ENCODE measurements around the gene SPIRE2. TPM values are rescaled to one million over a fixed set of nuclear protein-coding genes. Genes with fewer than 3 reads are reported as not detected.
"Not testable (repeated sequence)": the region's sequence is repeated elsewhere in the genome, so short reads cannot be mapped to it uniquely, and the experiment has no call there.

The SPIRE2 gene
- total RNA-seq, 4 donors from 2014 or later = 0.27 to 3.6 (median 2.0) TPM

DNA sequence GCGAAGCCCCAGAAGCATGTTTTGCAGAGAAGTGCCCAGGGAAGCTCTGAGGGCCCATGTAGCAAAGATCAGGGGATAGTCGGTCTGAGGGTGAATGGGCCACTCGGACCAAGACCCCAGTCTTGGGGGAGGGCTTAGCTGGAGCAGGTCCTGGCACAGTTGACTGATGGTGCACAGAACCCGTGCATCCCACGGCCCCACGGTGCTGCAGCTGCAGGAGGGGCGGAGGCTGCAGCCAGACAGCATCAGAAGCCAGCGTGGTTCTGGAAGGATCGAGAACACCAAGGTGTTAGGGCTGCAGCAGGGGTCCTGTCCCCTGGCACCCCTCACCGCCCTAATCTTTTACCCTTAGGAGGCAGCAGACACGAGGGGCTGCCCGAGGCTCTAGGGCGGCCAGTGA, 83.9 kb downstream of the SPIRE2 start:
- TF ChIP-seq POLR2A (IDR thresholded peaks at IDR 0.05) (no peak), POLR2AphosphoS5 (IDR thresholded peaks at IDR 0.05) (no peak), EP300 (IDR thresholded peaks at IDR 0.05) (no peak)
- TF ChIP-seq, protein P1, sequence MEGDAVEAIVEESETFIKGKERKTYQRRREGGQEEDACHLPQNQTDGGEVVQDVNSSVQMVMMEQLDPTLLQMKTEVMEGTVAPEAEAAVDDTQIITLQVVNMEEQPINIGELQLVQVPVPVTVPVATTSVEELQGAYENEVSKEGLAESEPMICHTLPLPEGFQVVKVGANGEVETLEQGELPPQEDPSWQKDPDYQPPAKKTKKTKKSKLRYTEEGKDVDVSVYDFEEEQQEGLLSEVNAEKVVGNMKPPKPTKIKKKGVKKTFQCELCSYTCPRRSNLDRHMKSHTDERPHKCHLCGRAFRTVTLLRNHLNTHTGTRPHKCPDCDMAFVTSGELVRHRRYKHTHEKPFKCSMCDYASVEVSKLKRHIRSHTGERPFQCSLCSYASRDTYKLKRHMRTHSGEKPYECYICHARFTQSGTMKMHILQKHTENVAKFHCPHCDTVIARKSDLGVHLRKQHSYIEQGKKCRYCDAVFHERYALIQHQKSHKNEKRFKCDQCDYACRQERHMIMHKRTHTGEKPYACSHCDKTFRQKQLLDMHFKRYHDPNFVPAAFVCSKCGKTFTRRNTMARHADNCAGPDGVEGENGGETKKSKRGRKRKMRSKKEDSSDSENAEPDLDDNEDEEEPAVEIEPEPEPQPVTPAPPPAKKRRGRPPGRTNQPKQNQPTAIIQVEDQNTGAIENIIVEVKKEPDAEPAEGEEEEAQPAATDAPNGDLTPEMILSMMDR (IDR thresholded peaks at IDR 0.05) = no peak
- no peaks in the 10 kb centered on the region for H3K9me3 ChIP-seq
- H3K4me3 ChIP-seq = no peak overlapping the region
- no peak overlapping the region for H3K27ac ChIP-seq
- no peak for ATAC-seq
- H3K36me3 ChIP-seq = peaks cover 0 to 62% of the 10 kb centered on the region in 2 donors
- peaks cover 0 to 11% (median 6%) of the 10 kb centered on the region in 3 donors for H3K4me1 ChIP-seq
- no peaks in the 10 kb centered on the region for H3K27me3 ChIP-seq
- WGBS, 2 donors (ENCODE audit: low coverage in 1 of 2) = 79 to 92% methylated on average over 2 to 5 of the region's 13 CpGs

DNA sequence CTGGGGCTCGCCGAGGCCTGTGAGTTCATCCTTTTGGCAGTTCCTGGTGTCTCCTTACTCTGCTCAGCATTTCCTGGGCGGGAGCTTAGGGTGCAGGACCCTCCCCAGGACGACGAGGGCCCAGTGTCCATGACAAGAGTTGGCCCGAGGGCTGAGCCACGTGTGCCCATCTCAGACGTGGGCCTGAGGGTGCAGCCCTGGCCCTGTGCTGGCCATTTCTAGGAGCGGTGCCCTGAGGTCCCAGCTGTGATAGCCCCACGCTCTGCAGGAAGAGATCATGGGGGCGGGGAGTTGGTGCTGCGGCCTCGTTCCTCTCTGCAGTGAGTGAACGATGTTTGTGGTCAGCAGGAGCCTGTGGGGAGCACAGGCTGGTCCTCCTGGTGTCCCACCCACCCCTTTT, 84.4 kb downstream of the SPIRE2 start:
- Histone ChIP-seq H3K27ac (no peak overlapping the region), H3K4me1 (peaks cover 0 to 14% (median 10%) of the 10 kb centered on the region in 3 donors), H3K9me3 (no peaks in the 10 kb centered on the region), H3K4me3 (no peak overlapping the region), H3K36me3 (peaks cover 0 to 57% of the 10 kb centered on the region in 2 donors), H3K27me3 (no peaks in the 10 kb centered on the region)
- no peak for TF ChIP-seq POLR2A (IDR thresholded peaks at IDR 0.05)
- TF ChIP-seq EP300 (IDR thresholded peaks at IDR 0.05) = no peak
- no peak for TF ChIP-seq POLR2AphosphoS5 (IDR thresholded peaks at IDR 0.05)
- TF ChIP-seq, protein P1 (IDR thresholded peaks at IDR 0.05) = no peak
- WGBS, 2 donors (ENCODE audit: low coverage in 1 of 2) = 50% methylated on average over 2 of the region's 14 CpGs; no CpG with 5 or more reads in 1 of the 2 donors
- ATAC-seq = no peak

DNA sequence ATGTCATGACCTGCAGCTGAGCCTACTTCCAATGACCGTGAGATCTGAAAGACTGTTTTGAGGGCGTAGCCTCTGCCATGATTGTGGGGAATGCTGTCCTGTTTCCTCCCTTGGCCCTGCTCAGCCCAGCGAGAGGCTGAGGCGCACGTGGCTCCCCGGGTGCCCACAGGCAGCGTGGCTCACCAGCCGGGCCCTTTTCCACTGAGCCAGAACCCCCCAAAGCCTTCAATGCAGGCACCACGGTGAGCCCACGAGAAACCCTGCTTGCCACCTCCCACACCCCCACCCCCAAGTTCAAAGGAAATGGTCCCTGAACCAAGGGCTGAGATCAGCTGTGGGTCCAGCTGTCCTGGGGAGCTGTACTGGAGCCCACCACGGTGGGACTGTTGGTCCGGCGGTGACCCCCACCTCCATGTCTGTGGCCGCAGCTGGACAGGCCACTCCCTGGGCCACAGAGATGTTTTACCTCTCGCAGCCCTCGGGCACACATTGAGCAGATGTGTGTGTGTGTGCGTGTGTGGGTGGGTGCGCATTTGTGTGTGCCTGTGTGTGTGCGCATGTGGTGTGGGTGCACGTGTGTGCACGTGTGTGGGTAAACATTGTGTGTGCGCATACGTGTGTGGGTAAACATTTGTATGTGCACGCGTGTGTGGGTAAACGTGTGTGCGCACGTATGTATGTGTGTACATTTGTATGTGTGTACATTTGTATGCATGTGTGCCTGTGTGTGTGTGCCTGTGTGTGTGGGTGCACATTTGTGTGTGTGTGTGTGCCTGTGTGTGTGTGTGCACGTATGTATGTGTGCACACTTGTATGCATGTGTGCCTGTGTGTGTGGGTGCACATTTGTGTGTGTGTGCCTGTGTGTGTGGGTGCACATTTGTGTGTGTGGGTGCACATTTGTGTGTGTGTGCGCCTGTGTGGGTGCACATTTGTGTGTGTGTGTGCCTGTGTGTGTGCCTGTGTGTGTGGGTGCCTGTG, 85.4 kb downstream of the SPIRE2 start:
- peaks cover 0 to 25% (median 21%) of the 10 kb centered on the region in 3 donors for H3K4me1 ChIP-seq
- 17 to 74% methylated on average over 1 to 10 of the region's 30 CpGs for WGBS, 2 donors (ENCODE audit: low coverage in 1 of 2)
- H3K4me3 ChIP-seq = no peak overlapping the region
- H3K9me3 ChIP-seq = no peaks in the 10 kb centered on the region
- TF ChIP-seq EP300 (IDR thresholded peaks at IDR 0.05) = no peak
- TF ChIP-seq POLR2A (IDR thresholded peaks at IDR 0.05) = no peak
- TF ChIP-seq, protein P1 (IDR thresholded peaks at IDR 0.05) = no peak
- TF ChIP-seq POLR2AphosphoS5 (IDR thresholded peaks at IDR 0.05) = no peak
- peaks cover 0 to 46% of the 10 kb centered on the region in 2 donors for H3K36me3 ChIP-seq
- no peak overlapping the region for H3K27ac ChIP-seq
- ATAC-seq = no peak
- H3K27me3 ChIP-seq = peaks cover 8% of the 10 kb centered on the region

DNA sequence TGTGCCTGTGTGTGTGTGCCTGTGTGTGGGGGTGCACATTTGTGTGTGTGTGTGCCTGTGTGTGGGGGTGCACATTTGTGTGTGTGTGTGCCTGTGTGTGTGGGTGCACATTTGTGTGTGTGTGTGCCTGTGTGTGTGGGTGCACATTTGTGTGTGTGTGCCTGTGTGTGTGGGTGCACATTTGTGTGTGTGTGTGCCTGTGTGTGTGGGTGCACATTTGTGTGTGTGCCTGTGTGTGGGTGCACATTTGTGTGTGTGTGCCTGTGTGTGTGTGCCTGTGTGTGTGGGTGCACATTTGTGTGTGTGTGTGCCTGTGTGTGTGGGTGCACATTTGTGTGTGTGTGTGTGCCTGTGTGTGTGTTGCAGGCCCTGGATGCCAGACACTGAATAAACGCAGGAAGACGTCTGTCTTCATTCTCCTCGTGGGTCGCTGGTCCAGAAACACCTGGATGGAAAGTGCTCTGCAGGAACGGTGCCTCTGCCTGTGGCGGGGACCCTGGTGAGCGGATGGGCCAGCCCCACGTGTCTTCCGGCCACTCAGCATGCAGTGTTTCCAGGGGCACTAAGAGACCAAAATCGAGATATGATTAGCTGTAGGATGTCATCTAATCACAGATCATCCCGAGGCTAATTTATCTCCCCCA, 86.5 kb downstream of the SPIRE2 start:
- not testable (repeated sequence) for H3K27ac ChIP-seq, H3K9me3 ChIP-seq, ATAC-seq, H3K4me3 ChIP-seq
- Histone ChIP-seq H3K4me1 (peaks cover 0 to 31% (median 22%) of the 10 kb centered on the region in 3 donors), H3K36me3 (peaks cover 0 to 38% of the 10 kb centered on the region in 2 donors), H3K27me3 (peaks cover 19% of the 10 kb centered on the region)
- WGBS, 2 donors (ENCODE audit: low coverage in 1 of 2) = 45 to 49% methylated on average over 4 to 7 of the region's 11 CpGs

Data from gastroesophageal sphincter (tissue), 4 donors.